ENCODE data around the gene LGR5. TPM values are rescaled to one million over a fixed set of nuclear protein-coding genes. Genes with fewer than 3 reads are reported as not detected.

Gene LGR5
- total and polyA plus RNA-seq, 2 of the 13 experiments (the other 11 are each of a cell fraction or from before 2014, with no cell fraction given), result 37.0 to 121 TPM

DNA sequence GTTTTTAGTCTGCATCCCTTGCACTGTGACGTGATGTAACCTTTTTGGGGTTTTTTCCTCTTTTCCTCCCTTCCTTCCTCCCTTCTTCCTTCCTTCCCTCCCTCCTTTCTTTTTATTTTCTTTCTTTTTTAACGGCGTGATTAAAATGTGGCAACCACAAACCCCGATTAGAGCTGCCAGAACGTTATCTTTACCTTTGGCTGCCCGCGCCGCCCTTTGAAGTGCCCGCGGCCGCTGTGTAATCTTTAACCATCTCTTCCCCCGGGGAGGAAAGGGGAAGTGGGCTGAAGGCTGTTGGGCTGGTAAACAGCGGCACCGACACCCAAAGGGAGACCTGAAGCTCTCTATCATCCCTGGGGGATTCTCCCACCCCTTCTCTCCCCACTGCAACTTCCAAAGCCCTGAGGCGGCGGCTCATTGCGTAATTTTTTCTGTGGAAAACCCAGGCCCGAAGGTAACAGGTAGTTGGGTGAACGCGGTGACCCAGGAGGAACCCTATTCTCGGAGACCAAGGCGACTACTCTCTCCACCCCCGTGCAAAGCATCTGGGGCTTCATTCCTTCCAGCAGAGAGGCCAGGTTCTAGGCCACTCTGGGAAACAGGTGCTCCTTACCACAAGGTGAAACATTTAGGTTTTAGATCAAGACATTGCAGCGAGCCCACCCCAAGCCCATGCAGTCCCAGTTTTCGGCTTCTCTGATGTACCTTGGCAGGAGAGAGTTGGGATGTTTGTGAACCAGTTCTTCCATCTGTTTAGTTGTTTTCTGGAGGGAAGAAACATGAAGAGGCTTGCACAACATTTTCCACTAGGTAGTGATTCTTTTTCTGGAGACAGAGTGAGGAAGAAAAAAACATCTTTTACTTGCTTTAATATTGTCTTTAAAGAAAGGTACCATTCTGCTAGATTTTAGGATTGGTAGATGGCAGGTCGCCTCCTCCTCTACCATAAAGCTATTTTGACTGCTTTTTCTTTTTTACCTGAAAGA is 1.5 kb downstream of the LGR5 start (continued):
- TF ChIP-seq, protein P1, sequence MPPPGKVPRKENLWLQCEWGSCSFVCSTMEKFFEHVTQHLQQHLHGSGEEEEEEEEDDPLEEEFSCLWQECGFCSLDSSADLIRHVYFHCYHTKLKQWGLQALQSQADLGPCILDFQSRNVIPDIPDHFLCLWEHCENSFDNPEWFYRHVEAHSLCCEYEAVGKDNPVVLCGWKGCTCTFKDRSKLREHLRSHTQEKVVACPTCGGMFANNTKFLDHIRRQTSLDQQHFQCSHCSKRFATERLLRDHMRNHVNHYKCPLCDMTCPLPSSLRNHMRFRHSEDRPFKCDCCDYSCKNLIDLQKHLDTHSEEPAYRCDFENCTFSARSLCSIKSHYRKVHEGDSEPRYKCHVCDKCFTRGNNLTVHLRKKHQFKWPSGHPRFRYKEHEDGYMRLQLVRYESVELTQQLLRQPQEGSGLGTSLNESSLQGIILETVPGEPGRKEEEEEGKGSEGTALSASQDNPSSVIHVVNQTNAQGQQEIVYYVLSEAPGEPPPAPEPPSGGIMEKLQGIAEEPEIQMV (CRISPR knock-in tag; IDR thresholded peaks at IDR 0.05; ENCODE audit: low read depth), result no peak
- 0 out of 2 replicates have a peak, but pooled peaks have one; percentile 60 for TF ChIP-seq SOX13 (IDR thresholded peaks at IDR 0.05)
- peak in 1 of 2 experiments; percentile 87; a peak in 2 of 4 replicates for TF ChIP-seq SOX13 (CRISPR knock-in tag; conservative IDR thresholded peaks at IDR 0.05 in 1 of 2, IDR thresholded peaks at IDR 0.05 in 1 of 2)
- 0 out of 2 replicates have a peak, but pooled peaks have one; percentile 22 for TF ChIP-seq ZNF598 (CRISPR knock-in tag; IDR thresholded peaks at IDR 0.05; ENCODE audit: borderline replicate concordance)
- TF ChIP-seq, protein P2, sequence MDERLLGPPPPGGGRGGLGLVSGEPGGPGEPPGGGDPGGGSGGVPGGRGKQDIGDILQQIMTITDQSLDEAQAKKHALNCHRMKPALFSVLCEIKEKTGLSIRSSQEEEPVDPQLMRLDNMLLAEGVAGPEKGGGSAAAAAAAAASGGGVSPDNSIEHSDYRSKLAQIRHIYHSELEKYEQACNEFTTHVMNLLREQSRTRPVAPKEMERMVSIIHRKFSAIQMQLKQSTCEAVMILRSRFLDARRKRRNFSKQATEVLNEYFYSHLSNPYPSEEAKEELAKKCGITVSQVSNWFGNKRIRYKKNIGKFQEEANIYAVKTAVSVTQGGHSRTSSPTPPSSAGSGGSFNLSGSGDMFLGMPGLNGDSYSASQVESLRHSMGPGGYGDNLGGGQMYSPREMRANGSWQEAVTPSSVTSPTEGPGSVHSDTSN (CRISPR knock-in tag; IDR thresholded peaks at IDR 0.05), result no peak
- no peak for TF ChIP-seq MXD4 (CRISPR knock-in tag; IDR thresholded peaks at IDR 0.05)
- TF ChIP-seq RAD21 (CRISPR knock-in tag; IDR thresholded peaks at IDR 0.05), result no peak
- TF ChIP-seq ZBTB38 (CRISPR knock-in tag; IDR thresholded peaks at IDR 0.05), result peak; percentile 33; the same call in 1 of the 2 replicates
- TF ChIP-seq, protein P3, sequence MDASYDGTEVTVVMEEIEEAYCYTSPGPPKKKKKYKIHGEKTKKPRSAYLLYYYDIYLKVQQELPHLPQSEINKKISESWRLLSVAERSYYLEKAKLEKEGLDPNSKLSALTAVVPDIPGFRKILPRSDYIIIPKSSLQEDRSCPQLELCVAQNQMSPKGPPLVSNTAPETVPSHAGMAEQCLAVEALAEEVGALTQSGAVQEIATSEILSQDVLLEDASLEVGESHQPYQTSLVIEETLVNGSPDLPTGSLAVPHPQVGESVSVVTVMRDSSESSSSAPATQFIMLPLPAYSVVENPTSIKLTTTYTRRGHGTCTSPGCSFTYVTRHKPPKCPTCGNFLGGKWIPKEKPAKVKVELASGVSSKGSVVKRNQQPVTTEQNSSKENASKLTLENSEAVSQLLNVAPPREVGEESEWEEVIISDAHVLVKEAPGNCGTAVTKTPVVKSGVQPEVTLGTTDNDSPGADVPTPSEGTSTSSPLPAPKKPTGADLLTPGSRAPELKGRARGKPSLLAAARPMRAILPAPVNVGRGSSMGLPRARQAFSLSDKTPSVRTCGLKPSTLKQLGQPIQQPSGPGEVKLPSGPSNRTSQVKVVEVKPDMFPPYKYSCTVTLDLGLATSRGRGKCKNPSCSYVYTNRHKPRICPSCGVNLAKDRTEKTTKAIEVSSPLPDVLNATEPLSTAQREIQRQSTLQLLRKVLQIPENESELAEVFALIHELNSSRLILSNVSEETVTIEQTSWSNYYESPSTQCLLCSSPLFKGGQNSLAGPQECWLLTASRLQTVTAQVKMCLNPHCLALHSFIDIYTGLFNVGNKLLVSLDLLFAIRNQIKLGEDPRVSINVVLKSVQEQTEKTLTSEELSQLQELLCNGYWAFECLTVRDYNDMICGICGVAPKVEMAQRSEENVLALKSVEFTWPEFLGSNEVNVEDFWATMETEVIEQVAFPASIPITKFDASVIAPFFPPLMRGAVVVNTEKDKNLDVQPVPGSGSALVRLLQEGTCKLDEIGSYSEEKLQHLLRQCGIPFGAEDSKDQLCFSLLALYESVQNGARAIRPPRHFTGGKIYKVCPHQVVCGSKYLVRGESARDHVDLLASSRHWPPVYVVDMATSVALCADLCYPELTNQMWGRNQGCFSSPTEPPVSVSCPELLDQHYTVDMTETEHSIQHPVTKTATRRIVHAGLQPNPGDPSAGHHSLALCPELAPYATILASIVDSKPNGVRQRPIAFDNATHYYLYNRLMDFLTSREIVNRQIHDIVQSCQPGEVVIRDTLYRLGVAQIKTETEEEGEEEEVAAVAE (CRISPR knock-in tag; IDR thresholded peaks at IDR 0.05; ENCODE audit: borderline replicate concordance), result no peak
- no peak for TF ChIP-seq ZNF891 (CRISPR knock-in tag; IDR thresholded peaks at IDR 0.05)
- TF ChIP-seq KAT8 (CRISPR knock-in tag; IDR thresholded peaks at IDR 0.05), result peak; percentile 76
- TF ChIP-seq, protein P4, sequence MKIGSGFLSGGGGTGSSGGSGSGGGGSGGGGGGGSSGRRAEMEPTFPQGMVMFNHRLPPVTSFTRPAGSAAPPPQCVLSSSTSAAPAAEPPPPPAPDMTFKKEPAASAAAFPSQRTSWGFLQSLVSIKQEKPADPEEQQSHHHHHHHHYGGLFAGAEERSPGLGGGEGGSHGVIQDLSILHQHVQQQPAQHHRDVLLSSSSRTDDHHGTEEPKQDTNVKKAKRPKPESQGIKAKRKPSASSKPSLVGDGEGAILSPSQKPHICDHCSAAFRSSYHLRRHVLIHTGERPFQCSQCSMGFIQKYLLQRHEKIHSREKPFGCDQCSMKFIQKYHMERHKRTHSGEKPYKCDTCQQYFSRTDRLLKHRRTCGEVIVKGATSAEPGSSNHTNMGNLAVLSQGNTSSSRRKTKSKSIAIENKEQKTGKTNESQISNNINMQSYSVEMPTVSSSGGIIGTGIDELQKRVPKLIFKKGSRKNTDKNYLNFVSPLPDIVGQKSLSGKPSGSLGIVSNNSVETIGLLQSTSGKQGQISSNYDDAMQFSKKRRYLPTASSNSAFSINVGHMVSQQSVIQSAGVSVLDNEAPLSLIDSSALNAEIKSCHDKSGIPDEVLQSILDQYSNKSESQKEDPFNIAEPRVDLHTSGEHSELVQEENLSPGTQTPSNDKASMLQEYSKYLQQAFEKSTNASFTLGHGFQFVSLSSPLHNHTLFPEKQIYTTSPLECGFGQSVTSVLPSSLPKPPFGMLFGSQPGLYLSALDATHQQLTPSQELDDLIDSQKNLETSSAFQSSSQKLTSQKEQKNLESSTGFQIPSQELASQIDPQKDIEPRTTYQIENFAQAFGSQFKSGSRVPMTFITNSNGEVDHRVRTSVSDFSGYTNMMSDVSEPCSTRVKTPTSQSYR (CRISPR knock-in tag; IDR thresholded peaks at IDR 0.05; ENCODE audit: borderline replicate concordance), result peak; percentile 79; the same call in 1 of the 2 replicates
- TF ChIP-seq, protein P5, sequence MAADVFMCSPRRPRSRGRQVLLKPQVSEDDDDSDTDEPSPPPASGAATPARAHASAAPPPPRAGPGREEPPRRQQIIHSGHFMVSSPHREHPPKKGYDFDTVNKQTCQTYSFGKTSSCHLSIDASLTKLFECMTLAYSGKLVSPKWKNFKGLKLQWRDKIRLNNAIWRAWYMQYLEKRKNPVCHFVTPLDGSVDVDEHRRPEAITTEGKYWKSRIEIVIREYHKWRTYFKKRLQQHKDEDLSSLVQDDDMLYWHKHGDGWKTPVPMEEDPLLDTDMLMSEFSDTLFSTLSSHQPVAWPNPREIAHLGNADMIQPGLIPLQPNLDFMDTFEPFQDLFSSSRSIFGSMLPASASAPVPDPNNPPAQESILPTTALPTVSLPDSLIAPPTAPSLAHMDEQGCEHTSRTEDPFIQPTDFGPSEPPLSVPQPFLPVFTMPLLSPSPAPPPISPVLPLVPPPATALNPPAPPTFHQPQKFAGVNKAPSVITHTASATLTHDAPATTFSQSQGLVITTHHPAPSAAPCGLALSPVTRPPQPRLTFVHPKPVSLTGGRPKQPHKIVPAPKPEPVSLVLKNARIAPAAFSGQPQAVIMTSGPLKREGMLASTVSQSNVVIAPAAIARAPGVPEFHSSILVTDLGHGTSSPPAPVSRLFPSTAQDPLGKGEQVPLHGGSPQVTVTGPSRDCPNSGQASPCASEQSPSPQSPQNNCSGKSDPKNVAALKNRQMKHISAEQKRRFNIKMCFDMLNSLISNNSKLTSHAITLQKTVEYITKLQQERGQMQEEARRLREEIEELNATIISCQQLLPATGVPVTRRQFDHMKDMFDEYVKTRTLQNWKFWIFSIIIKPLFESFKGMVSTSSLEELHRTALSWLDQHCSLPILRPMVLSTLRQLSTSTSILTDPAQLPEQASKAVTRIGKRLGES (CRISPR knock-in tag; IDR thresholded peaks at IDR 0.05; ENCODE audit: borderline replicate concordance), result no peak
- no peak for TF ChIP-seq NFE2 (CRISPR knock-in tag; IDR thresholded peaks at IDR 0.05)
